ENCODE data around the gene KIF16B. TPM values are rescaled to one million over a fixed set of nuclear protein-coding genes. Genes with fewer than 3 reads are reported as not detected.
"Not testable (repeated sequence)": the region's sequence is repeated elsewhere in the genome, so short reads cannot be mapped to it uniquely, and the experiment has no call there.

Gene KIF16B
- total RNA-seq, 1 experiment from 2014 or later: 16.6 TPM

DNA sequence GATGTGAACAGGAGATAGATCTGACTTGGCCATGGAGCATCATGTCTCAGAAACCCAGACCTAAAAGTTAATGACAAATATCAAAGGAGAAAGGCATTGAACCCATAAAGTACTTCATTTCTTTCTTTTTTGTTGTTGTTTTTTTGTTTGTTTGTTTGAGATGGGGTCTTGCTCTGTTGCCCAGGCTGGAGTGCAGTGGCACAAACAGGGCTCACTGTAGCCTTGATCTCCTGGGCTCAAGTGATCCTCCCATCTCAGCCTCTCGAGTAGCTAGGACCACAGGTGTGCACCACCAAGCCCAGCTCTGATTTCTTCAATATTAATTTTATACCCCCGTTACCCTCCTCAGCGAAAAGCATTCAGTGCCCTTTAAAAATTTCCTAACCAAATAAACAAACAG lies 45.8 kb downstream of the KIF16B start:
- Histone ChIP-seq H3K27me3 (ENCODE audit: control insufficient read depth, insufficient read depth, low read length) (no peaks in the 10 kb centered on the region), H3K9me3 (ENCODE audit: control insufficient read depth, insufficient read depth, low read depth, low read length) (no peaks in the 10 kb centered on the region), H3K4me3 (ENCODE audit: low read depth in 2 of 2, low read length in 2 of 2) (no peak overlapping the region), H3K4me1 (ENCODE audit: control insufficient read depth, insufficient read depth, low read length) (peaks cover 38% of the 10 kb centered on the region), H3K36me3 (ENCODE audit: control insufficient read depth, insufficient read depth, low read length) (no peaks in the 10 kb centered on the region; the same call in 1 of the 2 replicates), H3K27ac (ENCODE audit: low read length) (peak overlapping the region; percentile 78)
- ChIA-PET POLR2A (no interaction called here), CTCF (no interaction called here)
- intact Hi-C loops (cut with micrococcal nuclease; ENCODE audit: unreplicated experiment): no loop called here
- in situ Hi-C loops (cut with HindIII; ENCODE audit: low pct_unique_long_range_greater_than_20kb, low sequenced_read_pairs): no loop called here
- BruUV-seq (replicated peaks): no TSS peak
- TF ChIP-seq, protein P1, sequence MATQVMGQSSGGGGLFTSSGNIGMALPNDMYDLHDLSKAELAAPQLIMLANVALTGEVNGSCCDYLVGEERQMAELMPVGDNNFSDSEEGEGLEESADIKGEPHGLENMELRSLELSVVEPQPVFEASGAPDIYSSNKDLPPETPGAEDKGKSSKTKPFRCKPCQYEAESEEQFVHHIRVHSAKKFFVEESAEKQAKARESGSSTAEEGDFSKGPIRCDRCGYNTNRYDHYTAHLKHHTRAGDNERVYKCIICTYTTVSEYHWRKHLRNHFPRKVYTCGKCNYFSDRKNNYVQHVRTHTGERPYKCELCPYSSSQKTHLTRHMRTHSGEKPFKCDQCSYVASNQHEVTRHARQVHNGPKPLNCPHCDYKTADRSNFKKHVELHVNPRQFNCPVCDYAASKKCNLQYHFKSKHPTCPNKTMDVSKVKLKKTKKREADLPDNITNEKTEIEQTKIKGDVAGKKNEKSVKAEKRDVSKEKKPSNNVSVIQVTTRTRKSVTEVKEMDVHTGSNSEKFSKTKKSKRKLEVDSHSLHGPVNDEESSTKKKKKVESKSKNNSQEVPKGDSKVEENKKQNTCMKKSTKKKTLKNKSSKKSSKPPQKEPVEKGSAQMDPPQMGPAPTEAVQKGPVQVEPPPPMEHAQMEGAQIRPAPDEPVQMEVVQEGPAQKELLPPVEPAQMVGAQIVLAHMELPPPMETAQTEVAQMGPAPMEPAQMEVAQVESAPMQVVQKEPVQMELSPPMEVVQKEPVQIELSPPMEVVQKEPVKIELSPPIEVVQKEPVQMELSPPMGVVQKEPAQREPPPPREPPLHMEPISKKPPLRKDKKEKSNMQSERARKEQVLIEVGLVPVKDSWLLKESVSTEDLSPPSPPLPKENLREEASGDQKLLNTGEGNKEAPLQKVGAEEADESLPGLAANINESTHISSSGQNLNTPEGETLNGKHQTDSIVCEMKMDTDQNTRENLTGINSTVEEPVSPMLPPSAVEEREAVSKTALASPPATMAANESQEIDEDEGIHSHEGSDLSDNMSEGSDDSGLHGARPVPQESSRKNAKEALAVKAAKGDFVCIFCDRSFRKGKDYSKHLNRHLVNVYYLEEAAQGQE (IDR thresholded peaks at IDR 0.05; ENCODE audit: insufficient read depth in 1 of 2, low read depth in 2 of 2, low read length in 1 of 2): no peak
- TF ChIP-seq POLR2AphosphoS5 (IDR thresholded peaks at IDR 0.05; ENCODE audit: low read depth, low read length) (no peak), TCF7L2 (IDR thresholded peaks at IDR 0.05; ENCODE audit: low read depth, low read length) (no peak), SIN3A (IDR thresholded peaks at IDR 0.05; ENCODE audit: borderline replicate concordance, insufficient read depth, low read depth, low read length) (no peak)
- TF ChIP-seq, protein P2, sequence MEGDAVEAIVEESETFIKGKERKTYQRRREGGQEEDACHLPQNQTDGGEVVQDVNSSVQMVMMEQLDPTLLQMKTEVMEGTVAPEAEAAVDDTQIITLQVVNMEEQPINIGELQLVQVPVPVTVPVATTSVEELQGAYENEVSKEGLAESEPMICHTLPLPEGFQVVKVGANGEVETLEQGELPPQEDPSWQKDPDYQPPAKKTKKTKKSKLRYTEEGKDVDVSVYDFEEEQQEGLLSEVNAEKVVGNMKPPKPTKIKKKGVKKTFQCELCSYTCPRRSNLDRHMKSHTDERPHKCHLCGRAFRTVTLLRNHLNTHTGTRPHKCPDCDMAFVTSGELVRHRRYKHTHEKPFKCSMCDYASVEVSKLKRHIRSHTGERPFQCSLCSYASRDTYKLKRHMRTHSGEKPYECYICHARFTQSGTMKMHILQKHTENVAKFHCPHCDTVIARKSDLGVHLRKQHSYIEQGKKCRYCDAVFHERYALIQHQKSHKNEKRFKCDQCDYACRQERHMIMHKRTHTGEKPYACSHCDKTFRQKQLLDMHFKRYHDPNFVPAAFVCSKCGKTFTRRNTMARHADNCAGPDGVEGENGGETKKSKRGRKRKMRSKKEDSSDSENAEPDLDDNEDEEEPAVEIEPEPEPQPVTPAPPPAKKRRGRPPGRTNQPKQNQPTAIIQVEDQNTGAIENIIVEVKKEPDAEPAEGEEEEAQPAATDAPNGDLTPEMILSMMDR (IDR thresholded peaks at IDR 0.05): no peak
- DNase-seq (ENCODE audit: low read depth, low spot score) (no peak), ATAC-seq (no peak)

DNA sequence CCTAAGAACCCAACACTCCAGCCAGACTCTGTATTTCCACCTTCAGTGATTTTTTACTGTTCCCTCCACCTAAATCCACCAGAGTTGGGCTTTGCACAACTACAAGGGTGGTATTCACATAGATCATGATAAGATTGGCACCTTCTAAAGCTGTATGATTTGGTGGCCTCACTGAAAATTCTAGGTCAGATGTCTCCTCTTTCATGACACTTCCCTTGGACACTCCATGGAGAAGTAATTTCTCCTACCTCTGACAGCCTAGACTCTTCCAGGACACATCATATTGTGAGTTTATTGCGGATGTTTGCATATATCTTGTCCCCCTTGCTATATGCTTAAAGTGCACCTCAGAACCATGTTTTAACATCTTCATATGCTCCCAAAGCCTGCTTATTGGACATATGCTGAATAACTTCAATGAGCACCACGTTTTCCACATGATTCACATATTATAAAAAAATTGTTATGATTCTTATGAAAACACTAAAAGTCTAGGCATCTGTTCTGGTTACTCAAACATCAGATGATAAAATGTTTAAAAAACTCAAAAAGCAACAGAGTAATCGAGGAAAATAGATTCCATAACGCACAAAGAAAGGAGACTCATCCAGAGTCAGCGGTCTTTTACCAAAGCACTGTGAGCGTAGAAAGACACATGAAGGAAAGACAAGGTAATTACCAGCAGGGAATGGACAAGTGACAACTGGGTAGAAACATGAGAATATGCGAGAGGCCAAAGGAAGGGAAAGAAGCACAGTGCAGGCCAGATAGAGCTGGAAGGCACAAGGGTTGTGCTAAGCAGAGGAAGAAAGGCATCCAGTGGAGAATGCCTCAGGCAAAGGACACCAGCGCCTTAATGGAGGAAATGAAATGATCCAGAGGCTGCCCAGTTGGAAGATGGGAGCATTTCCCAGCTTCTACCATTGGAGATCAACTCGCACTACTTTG lies 46.5 kb downstream of the KIF16B start:
- H3K27me3 ChIP-seq (ENCODE audit: control insufficient read depth, insufficient read depth, low read length): no peaks in the 10 kb centered on the region
- POLR2A ChIA-PET: no interaction called here
- BruUV-seq (replicated peaks): no TSS peak
- peak overlapping the region; percentile 78 for H3K27ac ChIP-seq (ENCODE audit: low read length)
- CTCF ChIA-PET: no interaction called here
- H3K36me3 ChIP-seq (ENCODE audit: control insufficient read depth, insufficient read depth, low read length): no peaks in the 10 kb centered on the region; the same call in 1 of the 2 replicates
- ATAC-seq (no peak), DNase-seq (ENCODE audit: low read depth, low spot score) (no peak)
- intact Hi-C loops (cut with micrococcal nuclease; ENCODE audit: unreplicated experiment): no loop called here
- peaks cover 38% of the 10 kb centered on the region for H3K4me1 ChIP-seq (ENCODE audit: control insufficient read depth, insufficient read depth, low read length)
- in situ Hi-C loops (cut with HindIII; ENCODE audit: low pct_unique_long_range_greater_than_20kb, low sequenced_read_pairs): no loop called here
- no peak overlapping the region for H3K4me3 ChIP-seq (ENCODE audit: low read depth in 2 of 2, low read length in 2 of 2)
- TF ChIP-seq, protein P2 (IDR thresholded peaks at IDR 0.05): no peak
- TF ChIP-seq TCF7L2 (IDR thresholded peaks at IDR 0.05; ENCODE audit: low read depth, low read length) (no peak), POLR2AphosphoS5 (IDR thresholded peaks at IDR 0.05; ENCODE audit: low read depth, low read length) (no peak), SIN3A (IDR thresholded peaks at IDR 0.05; ENCODE audit: borderline replicate concordance, insufficient read depth, low read depth, low read length) (no peak)
- TF ChIP-seq, protein P1 (IDR thresholded peaks at IDR 0.05; ENCODE audit: insufficient read depth in 1 of 2, low read depth in 2 of 2, low read length in 1 of 2): no peak
- H3K9me3 ChIP-seq (ENCODE audit: control insufficient read depth, insufficient read depth, low read depth, low read length): no peaks in the 10 kb centered on the region

GRCh38 chr20:16522651-16523050 lies 50.6 kb downstream of the KIF16B start:
- BruUV-seq (replicated peaks); intact Hi-C loops (cut with micrococcal nuclease; ENCODE audit: unreplicated experiment); H3K4me1 ChIP-seq (ENCODE audit: control insufficient read depth, insufficient read depth, low read length); POLR2A ChIA-PET; CTCF ChIA-PET; H3K36me3 ChIP-seq (ENCODE audit: control insufficient read depth, insufficient read depth, low read length); ATAC-seq; in situ Hi-C loops (cut with HindIII; ENCODE audit: low pct_unique_long_range_greater_than_20kb, low sequenced_read_pairs); H3K27ac ChIP-seq (ENCODE audit: low read length); H3K4me3 ChIP-seq (ENCODE audit: low read depth in 2 of 2, low read length in 2 of 2); DNase-seq (ENCODE audit: low read depth, low spot score); H3K9me3 ChIP-seq (ENCODE audit: control insufficient read depth, insufficient read depth, low read depth, low read length); H3K27me3 ChIP-seq (ENCODE audit: control insufficient read depth, insufficient read depth, low read length): not testable (repeated sequence)
